ENCODE results near the gene TM2D3. TPM values are rescaled to one million over a fixed set of nuclear protein-coding genes. Genes with fewer than 3 reads are reported as not detected.
"Not testable (repeated sequence)": the region's sequence is repeated elsewhere in the genome, so short reads cannot be mapped to it uniquely, and the experiment has no call there.

The TM2D3 gene
- total RNA-seq, 2 donors from 2014 or later: 32.7 to 40.7 TPM

DNA sequence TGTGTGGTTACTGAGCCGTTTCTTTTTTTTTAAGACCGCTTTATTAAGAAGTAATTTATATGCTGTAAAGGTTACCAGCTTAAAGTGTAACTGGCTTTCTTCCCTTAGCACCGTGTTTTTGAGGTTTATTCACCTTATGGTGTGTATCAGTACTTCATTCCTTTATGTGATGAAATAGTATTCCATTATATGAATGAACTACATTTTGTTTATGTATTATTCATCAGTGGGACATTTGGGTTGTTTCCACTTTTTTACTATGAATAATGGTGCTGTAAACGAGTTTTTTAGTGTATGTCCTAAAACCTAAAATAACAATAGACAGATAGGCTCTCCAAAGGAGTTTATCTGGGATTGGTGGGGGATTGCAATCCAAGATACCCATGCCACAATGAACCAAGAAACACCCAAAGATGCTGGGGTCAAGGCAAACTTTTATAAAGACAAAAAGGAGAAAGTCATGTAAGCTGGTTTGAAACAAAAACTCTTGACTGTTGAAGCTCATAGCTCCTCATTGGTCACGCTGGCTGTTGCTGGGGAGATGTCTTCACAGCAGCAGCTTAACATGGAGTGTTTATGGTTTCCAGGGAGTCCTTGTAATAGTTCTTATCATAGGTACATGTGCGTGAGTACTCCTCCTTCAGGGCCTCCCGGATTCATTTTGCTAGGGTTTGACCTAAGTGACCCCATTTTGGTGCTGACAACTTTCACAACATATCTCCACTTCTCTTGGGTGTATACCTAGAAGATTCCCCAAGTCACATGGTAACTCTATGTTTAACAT is 16.0 kb downstream of the TM2D3 start:
- no peak overlapping the region for H3K4me3 Mint-ChIP-seq
- H3K36me3 Mint-ChIP-seq (ENCODE audit: insufficient read depth in 2 of 2): peaks cover 0 to 5% of the 10 kb centered on the region in 2 donors
- H3K9me3 Mint-ChIP-seq: no peaks in the 10 kb centered on the region
- H3K4me1 Mint-ChIP-seq (ENCODE audit: low read depth): peaks cover 4% of the 10 kb centered on the region
- ATAC-seq (replicated peaks in 1 of 2): no peak
- no peaks in the 10 kb centered on the region for H3K27me3 Mint-ChIP-seq (ENCODE audit: low read depth)
- no peak for DNase-seq
- no peak overlapping the region for H3K27ac Mint-ChIP-seq

DNA sequence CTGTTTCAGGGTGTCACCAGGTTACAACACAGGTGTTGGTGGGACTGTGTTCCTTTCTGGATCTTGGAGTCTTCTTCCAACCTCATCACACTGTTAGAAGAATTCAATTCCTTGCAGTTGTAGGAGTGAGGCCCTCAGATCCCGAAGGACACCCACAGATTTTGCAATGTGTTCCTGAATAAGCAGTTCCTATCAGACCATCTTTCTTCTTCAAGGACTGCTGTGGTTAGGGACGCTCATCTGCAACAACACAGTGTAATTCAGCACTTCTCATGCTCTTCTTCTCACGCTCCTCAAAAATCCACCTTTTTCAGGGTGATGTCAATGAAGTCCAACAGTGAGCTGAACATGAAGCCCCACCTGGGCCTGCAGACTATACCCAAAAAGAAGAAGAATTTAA is 18.8 kb downstream of the TM2D3 start:
- no peaks in the 10 kb centered on the region for H3K27me3 Mint-ChIP-seq (ENCODE audit: low read depth)
- no peak for DNase-seq
- H3K4me3 Mint-ChIP-seq: no peak overlapping the region
- peaks cover 0 to 2% of the 10 kb centered on the region in 2 donors for H3K36me3 Mint-ChIP-seq (ENCODE audit: insufficient read depth in 2 of 2)
- no peaks in the 10 kb centered on the region for H3K9me3 Mint-ChIP-seq
- ATAC-seq (replicated peaks in 1 of 2): no peak
- H3K27ac Mint-ChIP-seq: peak overlapping the region; percentile 55
- no peaks in the 10 kb centered on the region for H3K4me1 Mint-ChIP-seq (ENCODE audit: low read depth)

DNA sequence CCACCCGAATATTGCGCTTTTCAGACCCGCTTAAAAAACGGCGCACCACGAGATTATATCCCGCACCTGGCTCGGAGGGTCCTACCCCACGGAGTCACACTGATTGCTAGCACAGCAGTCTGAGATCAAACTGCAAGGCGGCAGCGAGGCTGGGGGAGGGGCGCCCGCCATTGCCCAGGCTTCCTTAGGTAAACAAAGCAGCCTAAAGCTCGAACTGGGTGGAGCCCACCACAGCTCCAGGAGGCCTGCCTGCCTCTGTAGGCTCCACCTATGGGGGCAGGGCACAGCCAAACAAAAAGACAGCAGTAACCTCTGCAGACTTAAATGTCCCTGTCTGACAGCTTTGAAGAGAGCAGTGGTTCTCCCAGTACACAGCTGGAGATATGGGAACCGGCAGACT is 25.5 kb downstream of the TM2D3 start:
- H3K27ac Mint-ChIP-seq; DNase-seq; H3K4me3 Mint-ChIP-seq; ATAC-seq (replicated peaks in 1 of 2); H3K27me3 Mint-ChIP-seq (ENCODE audit: low read depth); H3K9me3 Mint-ChIP-seq: not testable (repeated sequence)
- Mint-ChIP-seq H3K36me3 (ENCODE audit: insufficient read depth in 2 of 2) (peaks cover 12 to 13% of the 10 kb centered on the region in 2 donors), H3K4me1 (ENCODE audit: low read depth) (peaks cover 11% of the 10 kb centered on the region)

DNA sequence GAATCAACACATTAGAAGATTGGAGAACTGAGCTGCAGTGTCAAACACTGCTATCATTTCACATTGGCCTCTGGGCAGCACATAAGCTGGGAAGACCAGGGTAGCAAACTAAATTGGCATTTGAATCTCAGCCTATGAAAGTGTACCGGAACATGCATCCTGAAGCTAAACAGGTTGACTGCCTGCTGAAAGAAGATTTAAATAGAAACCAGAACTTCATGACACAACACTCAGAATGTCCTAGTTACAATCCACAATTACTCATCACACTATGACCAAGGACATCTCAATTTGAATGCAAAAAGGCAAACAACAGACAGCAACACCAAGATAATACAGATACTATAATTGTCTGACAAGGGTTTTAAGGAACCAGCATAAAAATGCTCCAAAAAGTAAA is 26.2 kb downstream of the TM2D3 start:
- peaks cover 11% of the 10 kb centered on the region for H3K4me1 Mint-ChIP-seq (ENCODE audit: low read depth)
- peak overlapping the region in 1 of 2 donors; percentile 51 for H3K4me3 Mint-ChIP-seq
- H3K27me3 Mint-ChIP-seq (ENCODE audit: low read depth): no peaks in the 10 kb centered on the region
- ATAC-seq (replicated peaks in 1 of 2): peak; percentile 62 to 84
- peak overlapping the region; percentile 78 for H3K27ac Mint-ChIP-seq
- H3K9me3 Mint-ChIP-seq: peaks cover 0 to 6% of the 10 kb centered on the region in 2 donors
- DNase-seq: no peak
- H3K36me3 Mint-ChIP-seq (ENCODE audit: insufficient read depth in 2 of 2): peaks cover 12 to 13% of the 10 kb centered on the region in 2 donors

DNA sequence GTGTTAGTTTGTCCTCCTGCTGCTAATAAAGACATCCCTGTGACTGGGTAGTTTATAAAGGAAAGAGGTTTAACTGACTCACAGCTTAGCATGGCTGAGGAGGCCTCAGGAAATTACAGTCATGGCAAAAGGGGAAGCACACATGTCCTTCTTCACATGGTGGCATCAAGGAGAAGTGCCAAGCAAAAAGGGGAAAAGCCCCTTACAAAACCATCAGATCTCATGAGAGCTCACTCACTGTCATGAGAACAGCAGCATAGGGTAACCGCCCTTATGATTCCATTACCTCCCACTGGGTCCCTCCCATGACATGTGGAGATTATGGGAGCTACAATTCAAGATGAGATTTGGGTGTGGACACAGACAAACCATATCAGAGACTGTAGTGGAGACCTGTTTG is 27.0 kb downstream of the TM2D3 start:
- H3K27ac Mint-ChIP-seq: no peak overlapping the region
- no peaks in the 10 kb centered on the region for H3K27me3 Mint-ChIP-seq (ENCODE audit: low read depth)
- H3K36me3 Mint-ChIP-seq (ENCODE audit: insufficient read depth in 2 of 2): peaks cover 12 to 13% of the 10 kb centered on the region in 2 donors
- no peak overlapping the region for H3K4me3 Mint-ChIP-seq
- H3K9me3 Mint-ChIP-seq: peaks cover 0 to 6% of the 10 kb centered on the region in 2 donors
- H3K4me1 Mint-ChIP-seq (ENCODE audit: low read depth): peaks cover 11% of the 10 kb centered on the region
- ATAC-seq (replicated peaks in 1 of 2) (no peak), DNase-seq (no peak)

DNA sequence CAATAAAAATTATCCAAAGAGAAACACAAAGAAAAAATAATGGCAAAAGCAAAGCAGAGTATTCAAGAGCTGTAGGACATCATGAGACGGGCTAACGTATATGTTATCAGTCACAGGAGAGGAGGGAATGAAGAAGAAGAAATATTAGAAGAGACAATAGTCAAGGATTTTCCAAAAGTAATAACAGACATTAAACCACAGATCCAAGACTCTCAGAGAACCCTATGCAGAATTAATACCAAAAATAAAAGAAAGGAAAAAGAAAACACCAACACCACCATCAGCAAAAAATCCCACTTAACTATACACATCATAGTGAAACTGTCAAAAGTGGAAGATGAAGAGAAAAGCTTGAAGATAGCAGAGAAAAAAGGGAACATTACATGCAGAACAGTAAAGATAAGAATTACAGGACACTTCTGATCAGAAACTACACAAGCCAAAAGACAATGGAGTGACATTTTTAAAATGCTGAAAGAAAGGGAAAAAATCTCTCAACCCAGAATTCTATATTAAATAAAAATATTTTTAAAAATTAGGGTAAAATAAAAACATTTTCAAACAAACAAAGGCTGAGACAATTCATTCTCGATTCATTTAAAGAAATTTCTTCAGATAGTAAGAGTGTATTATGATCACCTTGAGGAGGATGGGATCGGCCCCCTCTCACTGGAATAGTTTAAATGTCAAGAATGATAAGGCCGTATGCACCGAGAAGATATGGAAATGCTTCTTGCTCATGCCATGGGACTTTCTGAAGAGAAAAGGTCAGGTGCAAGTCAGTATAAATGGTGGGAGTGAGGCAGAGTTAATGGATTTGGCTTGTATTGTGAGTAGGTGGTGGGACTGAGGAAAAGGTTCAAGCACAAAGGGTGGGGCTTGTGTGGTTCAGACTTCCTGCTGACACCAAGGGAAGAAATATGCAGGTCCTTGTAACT is 28.5 kb downstream of the TM2D3 start:
- H3K4me1 Mint-ChIP-seq (ENCODE audit: low read depth): peaks cover 12% of the 10 kb centered on the region
- peaks cover 12 to 13% of the 10 kb centered on the region in 2 donors for H3K36me3 Mint-ChIP-seq (ENCODE audit: insufficient read depth in 2 of 2)
- H3K4me3 Mint-ChIP-seq: no peak overlapping the region
- ATAC-seq (replicated peaks in 1 of 2) (no peak), DNase-seq (no peak)
- H3K9me3 Mint-ChIP-seq: peaks cover 0 to 6% of the 10 kb centered on the region in 2 donors
- no peaks in the 10 kb centered on the region for H3K27me3 Mint-ChIP-seq (ENCODE audit: low read depth)
- no peak overlapping the region for H3K27ac Mint-ChIP-seq

DNA sequence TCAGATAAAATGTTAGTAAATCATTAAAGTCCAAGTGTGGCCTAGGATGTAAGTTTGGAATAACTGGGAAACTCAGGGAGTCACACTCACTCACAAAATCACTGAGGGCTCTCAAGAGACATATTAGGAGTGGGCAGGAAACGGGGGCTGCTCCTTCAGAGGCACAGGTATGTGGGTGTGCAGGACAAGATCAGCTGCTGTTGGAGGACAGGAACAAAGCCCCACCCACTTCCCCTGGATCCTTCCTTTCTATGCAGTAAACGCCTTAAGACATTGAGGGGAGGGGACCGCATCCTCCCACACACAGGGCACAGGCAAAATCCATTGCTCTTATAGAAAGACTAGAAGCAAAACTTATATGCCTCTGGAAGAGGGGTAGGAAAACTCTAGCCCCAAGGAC is 30.2 kb downstream of the TM2D3 start:
- Mint-ChIP-seq H3K4me3 (no peak overlapping the region), H3K9me3 (peaks cover 0 to 6% of the 10 kb centered on the region in 2 donors), H3K27ac (no peak overlapping the region)

DNA sequence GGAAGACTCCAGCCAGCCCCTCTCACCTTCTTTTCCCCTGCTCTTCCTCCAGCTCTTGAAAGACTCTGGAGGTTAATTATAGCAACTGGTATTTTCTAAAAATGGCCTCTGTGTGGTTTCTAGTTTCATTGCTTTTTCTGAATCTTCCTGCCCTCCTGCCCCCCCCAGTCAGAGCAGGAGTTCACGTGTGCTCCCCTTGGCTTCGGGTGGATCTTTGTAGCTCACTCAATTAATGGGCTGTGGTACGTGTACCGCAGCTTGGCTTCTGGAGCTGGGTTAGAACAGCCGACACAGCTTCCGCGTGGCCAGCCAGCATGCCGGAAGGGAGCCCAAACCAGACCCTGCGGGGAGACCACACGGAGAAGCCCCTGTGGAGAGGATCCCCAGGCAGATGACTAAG is 31.5 kb downstream of the TM2D3 start:
- no peak overlapping the region for H3K27ac Mint-ChIP-seq
- no peak for ATAC-seq (replicated peaks in 1 of 2)

More for the DNA sequence above, 30.2 kb downstream of the TM2D3 start:
- peaks cover 17% of the 10 kb centered on the region for H3K4me1 Mint-ChIP-seq (ENCODE audit: low read depth)
- peaks cover 12 to 13% of the 10 kb centered on the region in 2 donors for H3K36me3 Mint-ChIP-seq (ENCODE audit: insufficient read depth in 2 of 2)
- no peak for ATAC-seq (replicated peaks in 1 of 2)
- no peak for DNase-seq
- H3K27me3 Mint-ChIP-seq (ENCODE audit: low read depth): no peaks in the 10 kb centered on the region

DNA sequence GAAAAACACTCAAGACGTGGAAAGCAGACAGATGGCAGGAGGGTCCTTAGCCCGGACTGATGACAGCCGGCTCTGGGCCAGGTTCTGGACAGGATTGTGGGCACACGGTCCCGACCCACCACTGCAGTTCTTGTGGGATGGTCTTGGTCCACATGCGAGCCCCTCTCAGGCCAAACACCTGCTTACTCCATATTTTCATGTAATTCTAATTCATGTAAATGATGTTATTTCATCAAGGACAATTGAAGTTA is 32.6 kb downstream of the TM2D3 start:
- Mint-ChIP-seq H3K9me3 (peaks cover 0 to 4% of the 10 kb centered on the region in 2 donors), H3K4me1 (ENCODE audit: low read depth) (peaks cover 6% of the 10 kb centered on the region), H3K27ac (no peak overlapping the region), H3K27me3 (ENCODE audit: low read depth) (no peaks in the 10 kb centered on the region), H3K4me3 (no peak overlapping the region), H3K36me3 (ENCODE audit: insufficient read depth in 2 of 2) (peaks cover 7 to 8% of the 10 kb centered on the region in 2 donors)
- ATAC-seq (replicated peaks in 1 of 2) (no peak), DNase-seq (no peak)

More for the DNA sequence above, 31.5 kb downstream of the TM2D3 start:
- Mint-ChIP-seq H3K36me3 (ENCODE audit: insufficient read depth in 2 of 2) (peaks cover 8 to 11% of the 10 kb centered on the region in 2 donors), H3K4me3 (no peak overlapping the region), H3K27me3 (ENCODE audit: low read depth) (no peaks in the 10 kb centered on the region), H3K4me1 (ENCODE audit: low read depth) (peaks cover 9% of the 10 kb centered on the region), H3K9me3 (peaks cover 0 to 4% of the 10 kb centered on the region in 2 donors)
- no peak for DNase-seq

DNA sequence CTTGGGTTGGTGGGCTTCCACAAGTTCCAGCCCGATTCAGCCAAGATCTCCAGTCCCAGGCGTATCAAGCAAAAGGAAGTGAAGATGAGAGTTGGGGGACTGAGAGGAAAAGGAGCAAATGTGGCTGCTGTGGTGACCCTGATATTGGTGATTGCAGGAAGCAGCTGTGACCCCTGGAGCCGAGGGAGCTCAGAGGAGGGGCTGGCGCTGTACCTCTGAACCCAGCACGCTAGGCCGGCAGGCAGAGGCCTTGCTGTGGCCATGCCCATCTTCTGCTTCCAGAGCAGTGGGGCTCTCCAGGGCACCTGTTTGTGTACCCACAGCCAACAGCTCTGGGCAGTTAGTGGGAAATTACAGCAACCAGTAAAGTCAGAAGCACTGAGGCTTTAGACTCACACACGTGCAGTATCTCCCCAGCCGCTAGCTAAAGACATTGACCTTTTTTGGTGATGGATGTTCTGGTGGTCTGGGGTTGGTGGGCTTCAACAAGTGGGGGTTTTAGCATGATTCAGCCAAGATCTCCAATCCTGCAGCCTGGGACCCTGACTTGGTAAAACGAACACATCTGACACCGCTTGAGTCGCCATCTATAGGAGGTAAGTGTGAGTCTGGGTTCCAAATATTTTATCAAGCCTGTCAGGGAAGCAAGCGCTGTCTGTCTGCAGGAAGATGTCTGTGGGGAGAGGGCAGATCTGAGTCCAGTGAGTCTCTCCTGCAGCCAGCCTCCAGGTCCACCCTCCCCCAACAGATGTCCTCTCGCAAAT is 33.1 kb downstream of the TM2D3 start:
- Mint-ChIP-seq H3K36me3 (ENCODE audit: insufficient read depth in 2 of 2) (peaks cover 6 to 7% of the 10 kb centered on the region in 2 donors), H3K27ac (no peak overlapping the region)
- no peak for ATAC-seq (replicated peaks in 1 of 2)

DNA sequence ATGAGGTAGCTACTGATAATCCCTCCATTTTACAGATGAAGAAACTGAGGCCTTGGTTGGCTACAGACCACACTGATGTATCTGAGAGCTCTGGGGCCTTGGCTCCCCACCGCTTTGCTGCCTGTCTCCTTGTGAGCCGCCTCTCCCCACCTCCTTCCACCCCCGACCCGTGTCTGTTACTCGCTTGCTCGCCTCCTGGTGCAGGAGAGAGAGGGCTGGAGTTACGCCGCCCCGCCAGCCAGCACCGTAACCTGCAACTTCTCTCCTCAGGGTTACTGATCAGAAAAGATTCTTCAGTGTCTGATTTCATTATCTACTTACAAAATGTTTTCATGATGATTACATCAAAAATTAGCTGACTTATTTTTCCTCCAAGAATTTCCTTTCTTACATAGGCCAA is 34.1 kb downstream of the TM2D3 start:
- Mint-ChIP-seq H3K4me3 (no peak overlapping the region), H3K9me3 (no peaks in the 10 kb centered on the region), H3K36me3 (ENCODE audit: insufficient read depth in 2 of 2) (peaks cover 0 to under 1% of the 10 kb centered on the region in 2 donors), H3K27ac (no peak overlapping the region), H3K4me1 (ENCODE audit: low read depth) (peaks cover 6% of the 10 kb centered on the region), H3K27me3 (ENCODE audit: low read depth) (no peaks in the 10 kb centered on the region)
- ATAC-seq (replicated peaks in 1 of 2) (no peak), DNase-seq (no peak)

More for the DNA sequence above, 33.1 kb downstream of the TM2D3 start:
- Mint-ChIP-seq H3K4me1 (ENCODE audit: low read depth) (peaks cover 6% of the 10 kb centered on the region), H3K27me3 (ENCODE audit: low read depth) (no peaks in the 10 kb centered on the region), H3K9me3 (peaks cover 0 to 4% of the 10 kb centered on the region in 2 donors), H3K4me3 (no peak overlapping the region)
- DNase-seq: no peak

DNA sequence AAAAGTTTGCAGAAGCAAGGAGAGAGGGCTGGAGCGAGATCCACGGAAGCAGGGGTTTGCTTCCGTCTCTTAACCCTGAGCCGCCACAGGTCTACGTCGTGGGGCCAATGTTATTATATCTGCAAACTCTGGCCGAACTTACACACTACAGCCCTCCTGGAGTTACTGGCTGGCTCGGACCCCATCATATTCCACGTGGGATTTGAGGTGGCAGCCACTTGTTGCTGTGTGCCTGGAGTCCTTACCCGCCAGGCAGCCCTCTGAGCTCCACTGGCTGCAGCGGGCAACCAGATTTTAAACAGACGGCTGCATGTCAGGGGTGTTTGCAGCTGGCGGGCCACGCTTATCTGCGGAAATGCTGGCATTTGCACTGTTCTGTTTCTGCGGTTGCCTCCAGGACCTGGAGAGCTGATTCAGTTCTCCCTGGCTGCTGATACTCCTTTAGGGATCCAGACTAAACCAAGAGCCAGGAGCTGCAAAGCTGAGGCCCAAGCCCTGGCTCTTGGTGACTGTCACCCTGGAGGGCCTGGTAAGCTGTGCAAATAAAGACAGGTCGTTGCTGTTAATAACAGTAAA is 34.7 kb downstream of the TM2D3 start:
- H3K36me3 Mint-ChIP-seq (ENCODE audit: insufficient read depth in 2 of 2): no peaks in the 10 kb centered on the region
- H3K27me3 Mint-ChIP-seq (ENCODE audit: low read depth): no peaks in the 10 kb centered on the region
- ATAC-seq (replicated peaks in 1 of 2) (no peak), DNase-seq (no peak)
- no peak overlapping the region for H3K27ac Mint-ChIP-seq
- H3K4me3 Mint-ChIP-seq: no peak overlapping the region
- H3K9me3 Mint-ChIP-seq: no peaks in the 10 kb centered on the region
- H3K4me1 Mint-ChIP-seq (ENCODE audit: low read depth): peaks cover 6% of the 10 kb centered on the region
